Keratinocyte (primary cell): Measurements from ENCODE around the gene RHNO1. TPM values are rescaled to one million over a fixed set of nuclear protein-coding genes. Genes with fewer than 3 reads are reported as not detected.

Experiments
- DNase-seq: peaks from one replicate; pipeline ENCODE4 v3.0.0-alpha.2; 2011; ENCODE audit warnings: low read depth, missing footprints, low spot score
- FAIRE-seq: peaks from 2 replicates; lab custom pipeline; 2011; peaks lifted over from hg19 to GRCh38; lab: Jason Lieb, UNC
- H2AFZ ChIP-seq: 2 replicates; pipeline ENCODE4 v1.6.0; 2012; ENCODE audit warnings: low read length, control low read depth, inconsistent platforms; ENCODE audit not compliant: control insufficient read depth
- H3K27ac ChIP-seq: 2 replicates; pipeline ENCODE4 v1.5.1; 2011; ENCODE audit warnings: low read length; ENCODE audit not compliant: control insufficient read depth, insufficient read depth
- H3K27me3 ChIP-seq: 3 replicates; pipeline ENCODE4 v1.6.0; 2011; ENCODE audit warnings: low read length; ENCODE audit not compliant: control insufficient read depth, insufficient read depth; ENCODE audit errors: extremely low read depth
- H3K36me3 ChIP-seq, 2 experiments: 2 replicates in 1 of 2; 3 replicates in 1 of 2; pipeline ENCODE4 v1.5.1; 2011; ENCODE audit warnings: low read length in 2 of 2, mild to moderate bottlenecking in 1 of 2; ENCODE audit not compliant: control insufficient read depth in 2 of 2, insufficient read depth in 2 of 2; ENCODE audit errors: extremely low read depth in 1 of 2
- H3K4me1 ChIP-seq: 3 replicates; pipeline ENCODE4 v1.5.1; 2011; ENCODE audit warnings: low read length; ENCODE audit not compliant: control insufficient read depth, insufficient read depth; ENCODE audit errors: extremely low read depth
- H3K4me2 ChIP-seq: 3 replicates; pipeline ENCODE4 v1.6.0; 2011; ENCODE audit warnings: low read depth, low read length; ENCODE audit not compliant: control insufficient read depth, insufficient read depth; ENCODE audit errors: extremely low read depth
- H3K4me3 ChIP-seq, 3 experiments: fragments of 200-600 bp in 1 of 3; sonication (generic) in 1 of 3; 2 replicates in 2 of 3; 3 replicates in 1 of 3; pipeline ENCODE4 v1.5.1; 2011 to 2016; ENCODE audit warnings: low read length in 3 of 3, mild to moderate bottlenecking in 3 of 3, control low read depth in 2 of 3, inconsistent platforms in 1 of 3, low read depth in 1 of 3, mixed read lengths in 1 of 3, mixed run types in 1 of 3, moderate library complexity in 1 of 3; ENCODE audit not compliant: control insufficient read depth in 2 of 3, insufficient read depth in 2 of 3; ENCODE audit errors: extremely low read depth in 1 of 3
- H3K79me2 ChIP-seq: 2 replicates; pipeline ENCODE4 v1.6.0; 2012; ENCODE audit warnings: low read length; ENCODE audit not compliant: control insufficient read depth, insufficient read depth
- H3K9ac ChIP-seq: 3 replicates; pipeline ENCODE4 v1.6.0; 2011; ENCODE audit warnings: low read length; ENCODE audit not compliant: control insufficient read depth, insufficient read depth; ENCODE audit errors: extremely low read depth
- H3K9me1 ChIP-seq: 3 replicates; pipeline ENCODE4 v1.6.0; 2011; ENCODE audit warnings: low read length; ENCODE audit not compliant: control insufficient read depth, insufficient read depth; ENCODE audit errors: extremely low read depth
- H3K9me3 ChIP-seq: 2 replicates; pipeline ENCODE4 v1.5.1; 2012; ENCODE audit warnings: low read depth, low read length; ENCODE audit not compliant: control insufficient read depth
- H4K20me1 ChIP-seq: 3 replicates; pipeline ENCODE4 v1.6.0; 2011; ENCODE audit warnings: low read length; ENCODE audit not compliant: control insufficient read depth, insufficient read depth; ENCODE audit errors: extremely low read depth
- CTCF ChIP-seq, 3 experiments: IDR thresholded peaks in 1 of 3; conservative IDR thresholded peaks in 1 of 3; optimal IDR thresholded peaks in 1 of 3; 2 replicates in 2 of 3; 3 replicates in 1 of 3; pipeline versions ENCODE3 to v1.5.1; 2011; ENCODE audit warnings: low read length in 3 of 3, mild to moderate bottlenecking in 3 of 3, moderate library complexity in 2 of 3, control low read depth in 1 of 3, inconsistent platforms in 1 of 3; ENCODE audit not compliant: insufficient read depth in 2 of 3; ENCODE audit errors: extremely low read depth in 1 of 3
- EZH2 ChIP-seq: IDR thresholded peaks from one replicate; pipeline ENCODE4 v1.6.1; 2012; ENCODE audit warnings: inconsistent platforms, mild to moderate bottlenecking, low read length, moderate library complexity
- dilution Hi-C: fragments of 300-500 bp; cut with MboI; formaldehyde crosslinking; loops from one replicate; pipeline ENCODE4 v1.7.0; 2020; ENCODE audit warnings: low sequenced_read_pairs; ENCODE audit not compliant: extremely low pct_ligation_motif_present
- polyA plus RNA-seq, 5 experiments: library from polyadenylated mRNA; depleted of rRNA in 3 of 5; stranded (reverse) in 3 of 5; stranded (forward) in 1 of 5; unstranded in 1 of 5; fragments of >200 nt; gene quantifications; 1 replicate in 1 of 5; 2 replicates in 3 of 5; 3 replicates in 1 of 5; pipeline versions ENCODE4 v1.2.1 to v1.2.3, GENCODE V29; 2011 to 2012; ENCODE audit warnings: missing spikeins in 2 of 5, low read depth in 1 of 5, low replicate concordance in 1 of 5

Gene RHNO1
- polyA plus RNA-seq, 1 donor (not counting 4 experiments of a cell fraction or from before 2014, with no cell fraction given): 25.6 TPM

GRCh38 chr12:2856051-2856450 lies 21.0 kb upstream of the RHNO1 start:
- DNase-seq: no peak

GRCh38 chr12:2857021-2857431 lies 20.0 kb upstream of the RHNO1 start, which contains the start of gene TEX52:
Gene TEX52 (minus strand): TSS chr12:2857039. CDS start chr12:2857026, 13 bp downstream.
- no peaks in the 10 kb centered on the region for H3K4me1 ChIP-seq
- no peaks in the 10 kb centered on the region for H4K20me1 ChIP-seq
- TF ChIP-seq EZH2 (no peak), CTCF (optimal IDR thresholded peaks at IDR 0.05 in 1 of 3, IDR thresholded peaks at IDR 0.05 in 1 of 3, conservative IDR thresholded peaks at IDR 0.05 in 1 of 3; ENCODE audit: extremely low read depth in 1 of 3, insufficient read depth in 2 of 3, low read length in 3 of 3) (no peak)
- dilution Hi-C loops: no loop called here
- peaks cover 0 to 8% of the 10 kb centered on the region in 2 experiments for H3K36me3 ChIP-seq
- DNase-seq (no peak), FAIRE-seq (no peak)
- H3K9ac ChIP-seq: no peak within 1 kb of the TSS
- H2AFZ ChIP-seq: no peak within 1 kb of the TSS
- H3K27me3 ChIP-seq: no peaks in the 10 kb centered on the region
- H3K9me1 ChIP-seq: no peaks in the 10 kb centered on the region
- H3K79me2 ChIP-seq: no peaks in the 10 kb centered on the region
- H3K4me3 ChIP-seq: no peak within 1 kb of the TSS
- H3K27ac ChIP-seq: no peak within 1 kb of the TSS
- no peak within 1 kb of the TSS for H3K4me2 ChIP-seq
- H3K9me3 ChIP-seq: no peaks in the 10 kb centered on the region

More at GRCh38 chr12:2856051-2856450, 21.0 kb upstream of the RHNO1 start:
- H3K27me3 ChIP-seq: no peaks in the 10 kb centered on the region
- TF ChIP-seq CTCF (optimal IDR thresholded peaks at IDR 0.05 in 1 of 3, IDR thresholded peaks at IDR 0.05 in 1 of 3, conservative IDR thresholded peaks at IDR 0.05 in 1 of 3; ENCODE audit: extremely low read depth in 1 of 3, insufficient read depth in 2 of 3, low read length in 3 of 3): no peak
- TF ChIP-seq EZH2: no peak
- H3K9me3 ChIP-seq: no peaks in the 10 kb centered on the region
- no peaks in the 10 kb centered on the region for H3K4me1 ChIP-seq
- FAIRE-seq: no peak
- no peak overlapping the region for H3K27ac ChIP-seq
- H3K79me2 ChIP-seq: no peaks in the 10 kb centered on the region
- H3K9me1 ChIP-seq: no peaks in the 10 kb centered on the region
- no peak overlapping the region for H3K9ac ChIP-seq
- H2AFZ ChIP-seq: no peak overlapping the region
- no peaks in the 10 kb centered on the region for H4K20me1 ChIP-seq
- H3K4me2 ChIP-seq: no peak overlapping the region
- H3K36me3 ChIP-seq: peaks cover 0 to 8% of the 10 kb centered on the region in 2 experiments
- H3K4me3 ChIP-seq: no peak overlapping the region
- dilution Hi-C loops: no loop called here
